Loucy (cell line): Measurements from ENCODE around the gene RPIA.
"Not testable (repeated sequence)": the region's sequence is repeated elsewhere in the genome, so short reads cannot be mapped to it uniquely, and the experiment has no call there.

Experiments used
- CTCF ChIP-seq: fragments of 200-600 bp; sonication (generic); conservative IDR thresholded peaks from 2 replicates; pipeline ENCODE4 v1.5.1; 2014; ENCODE audit warnings: mild to moderate bottlenecking, antibody characterized with exemption, low read length
- EZH2phosphoT487 ChIP-seq: fragments of 200-600 bp; IDR thresholded peaks from 2 replicates; pipeline ENCODE4 v1.6.1; 2018; ENCODE audit warnings: antibody characterized with exemption, mild to moderate bottlenecking, moderate library complexity, borderline replicate concordance

- TF ChIP-seq CTCF, EZH2phosphoT487: not testable (repeated sequence)
Observed at GRCh38 chr2:88765889-88766481, 74.5 kb downstream of the RPIA start.
